Measurements from ENCODE around the gene ARX.

The ARX gene

DNA sequence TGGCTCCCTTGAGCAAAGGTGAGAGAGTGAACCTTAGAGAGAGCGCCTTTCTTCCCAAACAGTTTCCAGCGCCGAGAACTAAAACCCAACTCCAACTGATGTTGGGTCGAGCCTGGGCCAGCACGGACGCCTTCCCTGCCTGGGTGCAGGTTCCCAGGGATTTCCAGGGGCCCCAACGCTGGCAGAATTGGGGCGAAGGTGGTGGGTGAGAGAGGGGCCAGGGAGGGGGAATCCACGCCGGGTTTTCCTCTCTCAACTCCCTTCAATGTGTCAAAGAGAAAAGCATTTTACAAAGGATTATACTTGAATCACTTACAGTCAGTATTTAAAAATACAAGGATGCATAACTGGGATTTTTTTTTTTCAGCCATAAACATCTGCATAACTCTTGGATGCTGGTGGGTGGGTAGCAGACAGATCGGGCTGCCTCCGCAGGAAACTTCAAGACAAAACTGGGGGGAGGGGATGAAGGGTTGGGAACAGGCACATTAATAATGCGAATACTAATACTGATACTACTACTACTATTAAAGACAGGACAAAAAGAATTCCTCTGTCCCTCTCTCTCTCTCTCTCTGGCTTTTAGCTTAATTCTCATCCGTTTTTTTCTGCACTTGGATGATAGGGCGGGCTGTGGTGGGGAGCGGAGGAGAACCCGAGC, 1.3 kb upstream of the ARX start:
- no peak for DNase-seq (ENCODE audit: low read depth, low spot score)

- no peak for DNase-seq (ENCODE audit: low read depth, low spot score)
These were observed 551 bp upstream of the ARX start for GRCh38 chrX:25016361-25016671.

DNA sequence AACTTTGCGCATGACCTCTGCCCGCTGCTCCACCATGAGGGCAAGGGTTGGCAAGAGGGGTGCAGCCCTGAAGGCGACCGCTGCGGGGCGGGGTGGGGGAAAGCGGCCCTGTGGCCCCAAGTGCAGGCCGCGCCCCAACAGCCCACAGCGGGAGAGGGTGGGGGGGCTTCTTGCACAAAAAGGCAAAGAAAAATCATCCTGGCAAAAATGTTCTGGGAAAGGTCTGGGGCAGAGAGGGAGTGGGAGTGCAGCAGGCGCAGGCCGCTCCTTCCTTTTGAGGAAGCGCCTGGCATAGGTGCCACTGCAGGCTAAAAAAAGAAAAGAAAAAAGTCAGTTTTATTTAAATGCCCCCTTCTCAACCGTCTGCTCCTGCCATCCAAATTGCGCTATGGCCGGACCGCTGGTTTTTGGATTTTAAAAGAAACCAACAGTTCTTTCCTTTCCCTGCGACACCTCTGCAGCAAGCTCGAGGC, 1.4 kb downstream of the ARX start:
- DNase-seq (ENCODE audit: low read depth, low spot score), result no peak

GRCh38 chrX:25013632-25014365, 2.0 kb downstream of the ARX start:
- no peak for DNase-seq (ENCODE audit: low read depth, low spot score)

DNA sequence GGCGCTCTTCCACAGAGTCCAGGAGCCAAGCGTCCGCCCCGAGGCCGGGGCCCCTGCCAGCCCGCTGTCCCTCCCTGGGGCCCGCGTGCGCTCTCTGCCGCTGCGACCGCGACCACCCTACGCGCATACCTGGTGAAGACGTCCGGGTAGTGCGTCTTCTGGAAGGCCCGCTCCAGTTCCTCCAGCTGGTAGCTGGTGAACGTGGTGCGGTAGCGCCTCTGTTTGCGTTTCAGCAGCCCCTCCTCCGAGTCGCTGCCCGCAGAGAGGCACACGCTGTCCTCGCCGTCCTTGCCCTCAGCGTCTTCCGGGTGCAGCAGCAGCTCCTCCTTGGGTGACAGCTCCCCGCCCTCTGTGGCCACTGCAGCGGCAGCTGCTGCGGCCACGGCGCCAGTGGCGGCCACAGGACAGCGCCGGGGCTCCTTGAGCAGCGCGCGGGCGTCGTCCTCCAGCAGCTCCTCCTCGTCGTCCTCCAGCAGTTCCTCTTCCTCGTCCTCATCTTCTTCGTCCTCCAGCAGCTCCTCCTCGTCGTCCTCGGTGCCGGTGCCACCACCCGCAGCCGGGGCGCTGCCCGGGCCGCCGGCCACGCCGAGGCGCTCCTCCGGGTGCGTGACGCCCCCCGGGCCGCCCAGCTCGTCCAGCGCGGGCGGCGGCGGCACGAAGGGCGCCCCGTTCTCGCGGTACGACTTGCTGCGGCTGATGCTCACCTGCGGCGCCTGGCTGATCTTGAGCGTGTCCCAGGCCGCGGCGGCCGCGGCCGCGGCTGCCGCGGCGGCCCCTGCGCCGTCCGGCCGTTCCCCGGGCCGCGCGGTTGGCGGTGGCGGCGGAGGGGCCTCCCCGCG, 2.8 kb downstream of the ARX start:
- DNase-seq (ENCODE audit: low read depth, low spot score), result no peak

- no peak for DNase-seq (ENCODE audit: low read depth, low spot score)
These were observed 3.4 kb downstream of the ARX start for GRCh38 chrX:25012433-25012735.

DNA sequence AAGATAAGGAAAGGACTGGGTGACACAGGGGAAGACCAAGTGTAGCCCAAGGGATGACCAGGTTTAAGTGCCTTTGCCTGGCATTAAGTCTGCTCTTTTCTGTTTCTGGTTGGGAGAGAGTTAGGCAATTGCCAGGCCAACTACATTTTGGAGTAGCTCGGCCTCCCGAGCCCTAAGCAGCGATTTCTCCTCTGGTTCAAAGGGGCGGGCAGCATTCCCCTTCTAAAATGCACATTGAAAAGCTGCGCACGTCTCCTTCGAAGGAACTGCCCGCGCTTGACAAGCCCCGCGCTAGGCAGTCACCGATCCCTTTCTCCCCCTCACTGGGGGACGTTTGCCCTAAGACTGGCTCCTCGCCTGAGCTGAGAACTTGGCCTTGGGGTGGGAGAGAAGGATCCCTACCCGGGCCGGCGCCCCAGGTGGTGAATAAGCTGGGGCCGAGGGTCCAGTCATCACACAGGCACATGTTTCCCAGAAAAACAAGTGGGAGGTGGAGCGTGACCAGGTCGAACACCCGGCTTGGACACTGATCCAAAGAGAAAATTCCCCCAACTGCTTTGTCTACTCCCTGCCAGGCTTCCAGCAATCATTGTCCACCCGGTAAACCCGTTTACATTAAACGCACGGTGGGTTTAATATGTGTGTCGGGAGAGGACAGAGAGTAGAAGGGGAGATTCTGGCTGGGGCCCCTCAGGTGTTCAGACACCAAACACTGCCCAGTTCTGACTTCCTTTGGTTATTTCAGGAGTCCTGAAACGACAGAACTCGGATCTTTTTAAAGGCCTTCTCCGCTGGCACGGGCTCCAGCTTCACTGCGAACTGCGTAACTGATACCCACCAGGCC, 4.0 kb downstream of the ARX start:
- DNase-seq (ENCODE audit: low read depth, low spot score), result no peak

- DNase-seq (ENCODE audit: low read depth, low spot score), result no peak
These were observed 4.8 kb downstream of the ARX start for GRCh38 chrX:25010784-25011588.

DNA sequence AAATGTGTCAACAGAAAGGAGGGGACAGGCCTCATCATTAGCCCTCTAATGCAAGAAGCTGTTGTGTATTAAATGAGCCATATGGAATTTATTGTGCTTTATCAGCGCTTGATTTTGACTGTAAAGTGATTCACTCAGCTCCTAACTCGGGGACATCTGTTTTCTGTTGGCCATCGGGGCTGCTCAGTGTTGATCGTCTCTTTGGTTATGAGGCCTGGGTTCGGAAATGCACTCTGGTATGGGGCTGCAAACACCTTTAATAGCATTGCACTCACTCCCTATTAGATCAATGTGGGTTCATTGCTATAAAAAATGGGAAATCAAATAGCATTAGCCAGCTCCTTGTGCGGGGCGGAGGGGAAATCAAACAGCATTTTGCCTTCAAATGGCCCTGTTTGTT, 6.4 kb downstream of the ARX start:
- no peak for DNase-seq (ENCODE audit: low read depth, low spot score)

DNA sequence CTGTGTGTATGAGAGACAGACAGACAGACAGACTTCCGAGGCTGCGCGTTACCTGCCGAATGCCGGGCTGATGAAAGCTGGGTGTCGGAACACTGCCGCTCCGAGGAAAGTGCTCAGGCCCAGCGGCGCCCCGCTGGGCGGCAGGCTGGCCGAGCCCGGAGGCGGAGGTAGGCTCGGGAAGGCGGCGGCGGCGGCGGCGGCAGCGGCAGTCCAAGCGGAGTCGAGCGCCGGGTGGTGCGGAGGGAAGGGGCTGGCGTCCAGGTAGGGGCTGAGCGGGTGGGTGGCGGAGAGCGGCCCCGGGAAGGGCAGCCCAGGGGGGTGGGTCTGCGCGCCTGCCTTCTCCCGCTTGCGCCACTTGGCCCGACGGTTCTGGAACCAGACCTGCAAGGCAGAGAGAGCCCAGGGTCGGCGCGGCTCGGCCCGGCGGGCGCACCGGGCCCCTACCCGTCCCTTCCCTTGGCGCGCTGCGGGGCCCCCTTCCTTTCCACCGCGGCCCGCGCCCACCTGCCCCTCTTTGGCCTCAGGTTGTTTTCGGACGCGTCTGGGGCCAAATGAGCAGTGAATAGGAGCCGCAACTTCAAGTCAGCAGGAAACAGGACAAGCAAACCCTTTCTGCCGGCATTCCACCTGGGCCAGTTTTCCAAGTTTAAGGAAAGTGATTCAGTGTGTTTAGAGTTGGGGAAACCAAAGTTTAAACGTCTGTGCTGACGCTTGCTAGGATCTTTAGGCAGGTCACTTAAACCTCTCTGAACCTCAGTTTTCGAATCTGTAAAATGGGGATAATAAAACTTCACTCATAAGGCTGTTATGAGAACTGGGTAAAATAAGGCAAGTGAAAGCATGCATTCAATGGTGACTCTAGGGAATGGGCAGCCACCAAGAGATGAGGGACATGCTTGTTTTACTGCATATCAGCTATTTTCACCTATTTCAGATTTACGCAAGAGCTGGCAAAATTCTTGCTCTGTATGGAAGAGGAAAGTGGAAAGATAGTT, 8.4 kb downstream of the ARX start:
- DNase-seq (ENCODE audit: low read depth, low spot score), result no peak

DNA sequence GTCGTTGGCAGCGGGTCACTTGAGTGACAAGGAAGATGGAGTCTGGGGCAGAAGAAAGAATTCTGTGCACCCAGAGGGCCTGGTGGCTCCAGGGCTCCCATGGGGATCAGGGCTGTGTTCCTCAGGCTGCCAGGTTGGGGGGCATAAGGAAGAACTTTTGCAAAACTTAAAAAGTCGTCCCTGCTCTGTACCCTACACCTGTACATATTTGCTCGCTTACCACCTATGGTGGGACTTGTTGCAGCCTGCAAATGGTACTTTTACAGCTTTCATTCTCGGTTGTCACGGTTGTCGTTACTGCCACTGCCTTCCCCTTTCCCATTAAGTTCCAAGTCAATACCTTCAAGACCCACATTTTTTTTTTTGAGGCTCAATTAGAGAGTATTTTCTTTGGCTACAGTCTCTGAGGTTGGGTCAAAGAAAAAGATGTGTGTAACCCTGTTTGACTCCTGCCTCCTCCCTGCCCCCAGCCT, 9.1 kb downstream of the ARX start:
- DNase-seq (ENCODE audit: low read depth, low spot score), result no peak

DNA sequence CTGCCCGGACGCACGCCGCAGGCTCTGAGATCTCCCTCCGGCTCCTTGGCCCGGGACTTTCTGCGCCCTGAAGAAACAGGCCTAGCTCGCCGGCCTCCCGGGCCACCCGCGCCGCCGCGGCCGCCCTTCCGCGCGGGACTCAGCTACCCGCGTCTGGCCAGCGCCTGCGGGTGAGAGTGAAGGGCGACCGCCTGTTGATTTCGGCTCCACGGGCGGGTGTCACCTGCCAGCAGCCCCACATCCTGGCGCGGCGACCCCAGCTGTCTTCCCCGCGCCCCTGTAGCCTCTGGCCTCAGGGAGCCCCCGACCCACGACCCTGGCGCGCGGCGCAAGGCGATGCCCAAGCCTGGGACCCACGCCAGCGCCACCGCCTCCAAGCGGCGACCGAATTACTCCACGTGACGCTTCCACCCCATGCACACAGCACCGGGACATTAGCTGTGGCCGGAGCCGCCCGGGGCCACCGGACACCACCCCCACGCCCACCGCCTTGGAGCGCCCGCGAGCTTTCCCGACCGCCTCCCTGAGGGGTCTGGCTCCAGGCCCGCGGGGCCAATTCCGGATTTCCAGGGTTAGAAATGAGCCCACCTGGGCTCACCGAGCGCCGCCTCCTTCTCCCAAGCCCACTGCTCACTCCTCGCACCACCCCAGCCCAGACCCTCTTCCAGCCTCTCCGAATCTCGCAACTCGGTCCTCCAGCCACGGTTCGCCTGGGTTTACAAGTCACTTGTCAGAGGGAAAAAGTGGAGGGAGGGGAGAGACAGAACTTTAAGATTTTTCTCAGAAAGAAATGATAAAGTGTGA, 10.2 kb downstream of the ARX start:
- DNase-seq (ENCODE audit: low read depth, low spot score), result no peak

DNA sequence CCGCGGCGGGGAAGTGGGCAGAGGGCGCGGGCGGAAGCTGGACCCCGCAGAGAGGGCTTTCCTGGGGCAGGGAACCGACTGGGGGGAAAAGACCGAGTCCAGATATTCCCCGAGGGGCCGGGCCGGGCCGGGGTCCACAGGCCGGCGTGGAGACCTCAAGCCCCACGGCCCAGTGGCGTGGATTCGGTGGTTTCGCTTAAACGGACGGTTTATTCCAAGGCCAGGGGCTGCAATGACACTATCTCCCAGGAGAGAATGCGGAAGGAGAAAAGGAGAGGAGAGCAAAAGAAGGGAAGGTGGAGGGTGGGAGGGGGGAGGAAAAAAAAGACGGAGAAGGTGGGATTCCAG, 10.8 kb downstream of the ARX start:
- no peak for DNase-seq (ENCODE audit: low read depth, low spot score)

DNA sequence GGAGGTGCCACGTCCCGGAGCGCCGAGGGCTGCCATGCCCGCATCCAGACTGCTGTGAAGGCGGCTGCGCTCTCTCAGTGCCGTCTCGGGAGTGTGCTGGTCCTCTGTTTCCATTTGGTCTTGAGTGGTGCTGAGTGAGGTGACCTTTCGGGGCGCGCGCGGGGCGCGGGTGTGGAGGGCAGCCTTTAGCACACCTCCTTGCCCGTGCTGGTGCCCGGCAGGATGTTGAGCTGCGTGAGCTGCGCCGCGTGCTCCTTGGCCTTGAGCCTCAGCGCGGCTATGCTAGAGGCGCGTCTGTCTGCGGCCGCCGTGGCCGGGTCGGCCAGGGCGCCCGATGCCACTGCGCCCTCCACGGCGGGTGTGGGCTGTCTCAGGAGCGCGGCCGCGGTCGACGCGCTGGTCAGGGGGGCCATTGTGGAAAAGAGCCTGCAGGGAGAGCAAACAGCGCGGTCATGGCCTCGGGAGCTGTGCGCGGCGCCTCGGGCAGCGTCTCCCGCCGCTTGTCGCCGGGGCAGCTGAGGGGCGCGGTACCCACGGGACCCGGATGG, 11.2 kb downstream of the ARX start:
- DNase-seq (ENCODE audit: low read depth, low spot score), result no peak

GRCh38 chrX:25004040-25004439, 11.7 kb downstream of the ARX start:
- no peak for DNase-seq (ENCODE audit: low read depth, low spot score)

GRCh38 chrX:25003066-25003849, 12.5 kb downstream of the ARX start:
- DNase-seq (ENCODE audit: low read depth, low spot score), result no peak

- DNase-seq (ENCODE audit: low read depth, low spot score), result no peak
These were observed 13.1 kb downstream of the ARX start for GRCh38 chrX:25002661-25003020.

Measured in activated CD4-positive, CD25-positive, alpha-beta regulatory T cell treated with anti-CD3 and anti-CD28 coated beads, Interleukin-2, amount 50 U/mL, for 16 hours (primary cell).